ENCODE data around the gene SND1.
A peak's percentile ranks its signal among the peaks of the same experiment; 100 is the strongest.

SND1 gene

DNA sequence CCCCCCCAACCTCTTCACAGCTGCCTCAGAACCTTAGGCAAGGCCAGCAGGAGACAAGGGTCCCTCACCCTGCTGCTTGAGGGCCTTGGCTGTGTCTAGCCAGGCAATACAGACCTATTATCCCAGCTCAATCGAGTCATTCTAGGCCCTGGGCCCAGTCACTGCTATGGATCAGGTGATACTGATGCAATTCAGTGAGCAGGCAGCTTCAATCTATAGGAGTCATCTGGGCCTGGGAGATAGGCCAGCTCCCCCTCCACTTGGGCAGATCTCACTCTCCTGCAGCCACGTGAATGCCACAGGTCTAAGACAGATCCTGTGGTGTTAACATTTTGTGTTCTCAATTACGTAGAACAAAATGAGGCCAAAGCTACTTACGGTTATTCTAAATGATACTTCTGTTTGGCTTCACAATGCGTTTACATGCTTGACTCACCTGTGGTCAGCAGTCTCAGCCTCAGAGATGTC is 447.2 kb downstream of the SND1 start:
- TF ChIP-seq, protein P1, sequence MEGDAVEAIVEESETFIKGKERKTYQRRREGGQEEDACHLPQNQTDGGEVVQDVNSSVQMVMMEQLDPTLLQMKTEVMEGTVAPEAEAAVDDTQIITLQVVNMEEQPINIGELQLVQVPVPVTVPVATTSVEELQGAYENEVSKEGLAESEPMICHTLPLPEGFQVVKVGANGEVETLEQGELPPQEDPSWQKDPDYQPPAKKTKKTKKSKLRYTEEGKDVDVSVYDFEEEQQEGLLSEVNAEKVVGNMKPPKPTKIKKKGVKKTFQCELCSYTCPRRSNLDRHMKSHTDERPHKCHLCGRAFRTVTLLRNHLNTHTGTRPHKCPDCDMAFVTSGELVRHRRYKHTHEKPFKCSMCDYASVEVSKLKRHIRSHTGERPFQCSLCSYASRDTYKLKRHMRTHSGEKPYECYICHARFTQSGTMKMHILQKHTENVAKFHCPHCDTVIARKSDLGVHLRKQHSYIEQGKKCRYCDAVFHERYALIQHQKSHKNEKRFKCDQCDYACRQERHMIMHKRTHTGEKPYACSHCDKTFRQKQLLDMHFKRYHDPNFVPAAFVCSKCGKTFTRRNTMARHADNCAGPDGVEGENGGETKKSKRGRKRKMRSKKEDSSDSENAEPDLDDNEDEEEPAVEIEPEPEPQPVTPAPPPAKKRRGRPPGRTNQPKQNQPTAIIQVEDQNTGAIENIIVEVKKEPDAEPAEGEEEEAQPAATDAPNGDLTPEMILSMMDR (IDR thresholded peaks at IDR 0.05; ENCODE audit: low read depth, low read length, missing control alignments) = no peak
- no peak overlapping the region for H3K4me3 ChIP-seq (ENCODE audit: low read depth, low read length)
- in situ Hi-C loops (cut with HindIII; ENCODE audit: low sequenced_read_pairs) = no loop called here
- DNase-seq (ENCODE audit: low read depth) = peak; percentile 49

DNA sequence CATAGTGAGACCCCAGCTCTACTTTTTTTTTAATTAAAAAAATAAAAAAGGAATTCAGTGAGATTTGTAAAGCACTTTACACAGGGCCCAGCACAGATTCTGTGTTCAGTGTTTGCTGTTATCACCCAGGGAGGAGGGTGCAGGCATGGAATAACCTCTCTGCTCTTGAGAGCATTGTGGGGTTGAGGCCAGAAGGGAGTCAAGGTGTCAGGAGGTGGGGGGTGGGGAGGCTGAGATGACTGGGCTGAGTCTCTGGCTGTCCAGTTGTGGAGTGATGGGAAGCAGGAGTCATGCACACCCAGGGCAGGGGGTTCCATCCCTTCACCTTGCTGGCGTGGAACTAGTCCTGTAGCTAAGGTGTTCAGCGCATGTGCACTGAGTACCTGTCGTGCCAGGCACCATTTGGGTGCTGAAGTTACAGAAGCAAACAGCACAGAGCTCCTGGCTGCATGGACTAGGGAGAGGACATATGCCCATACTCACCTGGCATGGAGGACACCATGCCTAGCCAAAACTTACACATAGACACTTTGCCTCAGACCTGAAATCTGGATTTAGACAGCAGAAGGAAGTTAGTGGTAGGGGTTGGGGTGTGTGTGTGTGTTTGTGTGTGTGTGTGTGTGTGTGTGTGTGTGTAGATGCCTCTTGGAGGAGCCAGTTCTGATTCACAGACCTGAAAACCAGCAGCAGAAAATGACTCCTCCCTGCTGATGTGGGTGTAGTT is 448.4 kb downstream of the SND1 start:
- TF ChIP-seq, protein P1 (IDR thresholded peaks at IDR 0.05; ENCODE audit: low read depth, low read length, missing control alignments) = no peak
- in situ Hi-C loops (cut with HindIII; ENCODE audit: low sequenced_read_pairs) = no loop called here
- no peak for DNase-seq (ENCODE audit: low read depth)
- H3K4me3 ChIP-seq (ENCODE audit: low read depth, low read length) = no peak overlapping the region

DNA sequence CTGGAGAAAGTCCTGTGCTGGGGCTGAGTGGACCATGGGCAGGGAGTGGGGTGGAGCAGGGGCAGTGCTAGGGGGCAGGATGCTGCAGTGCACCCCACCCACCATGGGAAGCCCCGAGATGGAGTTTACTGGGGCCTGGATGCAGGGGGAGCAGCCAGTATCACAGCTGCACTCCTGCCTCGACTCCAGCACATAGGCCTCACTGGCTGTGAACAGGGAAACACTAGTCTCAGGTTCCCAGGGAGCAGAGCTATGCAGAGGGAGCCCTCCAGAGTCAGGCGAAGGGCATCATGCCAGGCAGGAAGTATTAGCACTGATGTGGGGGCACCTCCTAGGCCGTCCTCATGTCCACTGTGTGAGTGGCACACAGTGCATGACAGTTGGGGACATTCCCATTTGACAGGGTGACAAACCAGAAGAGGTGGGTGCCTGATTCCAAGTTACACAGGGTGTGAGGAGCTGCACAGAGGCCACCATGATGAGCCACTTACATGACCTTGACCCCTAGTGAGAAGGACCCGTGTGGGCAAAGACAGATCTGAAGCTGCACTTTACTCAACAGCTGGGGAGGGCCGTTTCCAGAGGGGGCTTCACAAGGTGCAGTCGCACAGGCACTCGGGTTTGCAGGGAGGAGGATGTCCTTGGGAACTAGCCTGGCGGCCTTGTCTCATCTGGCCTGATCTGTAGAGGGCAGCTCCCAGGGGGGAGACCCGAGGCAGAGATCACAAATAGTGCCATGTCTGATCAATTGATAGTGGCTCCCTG is 449.1 kb downstream of the SND1 start:
- no peak for DNase-seq (ENCODE audit: low read depth)
- H3K4me3 ChIP-seq (ENCODE audit: low read depth, low read length) = no peak overlapping the region
- TF ChIP-seq, protein P1 (IDR thresholded peaks at IDR 0.05; ENCODE audit: low read depth, low read length, missing control alignments) = no peak
- in situ Hi-C loops (cut with HindIII; ENCODE audit: low sequenced_read_pairs) = no loop called here

DNA sequence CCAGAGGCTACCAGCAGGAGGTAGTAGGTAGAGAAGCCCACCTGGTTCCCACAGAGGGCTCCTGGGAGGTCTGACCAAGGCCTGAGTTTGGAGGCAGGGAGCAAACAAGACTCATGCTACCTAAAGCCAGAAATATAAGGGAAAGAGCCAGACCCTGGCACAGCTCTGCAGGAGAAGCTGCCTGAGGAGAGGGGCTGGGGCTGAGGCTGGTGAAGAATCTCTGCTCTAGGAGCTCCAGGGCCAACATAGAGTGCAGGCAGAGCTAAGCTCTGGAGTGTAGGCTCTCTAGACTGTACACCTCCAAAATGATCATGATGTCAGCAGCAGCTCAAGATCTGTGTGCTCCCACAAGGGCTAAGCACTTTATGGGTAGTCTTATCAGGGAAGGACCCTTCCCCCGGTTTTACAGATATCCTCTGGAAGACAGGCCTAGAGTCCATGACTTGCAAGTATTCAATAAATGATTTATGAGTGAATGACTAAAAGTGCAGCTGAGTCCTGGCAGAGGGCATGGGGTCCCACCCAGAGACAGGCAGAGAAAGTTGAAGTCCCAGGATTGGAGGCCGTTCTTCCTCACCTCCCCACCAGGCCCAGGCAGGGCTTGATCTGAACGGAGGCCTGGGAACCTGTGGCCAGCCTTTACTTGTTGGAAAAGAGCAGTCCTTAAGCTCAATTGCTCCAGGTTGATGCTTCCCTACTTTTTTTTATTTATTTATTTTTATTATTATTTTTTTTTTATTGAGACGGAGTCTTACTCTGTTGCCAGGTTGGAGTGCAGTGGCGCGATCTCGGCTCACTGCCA is 450.7 kb downstream of the SND1 start:
- TF ChIP-seq, protein P1 (IDR thresholded peaks at IDR 0.05; ENCODE audit: low read depth, low read length, missing control alignments) = no peak
- in situ Hi-C loops (cut with HindIII; ENCODE audit: low sequenced_read_pairs) = no loop called here
- no peak overlapping the region for H3K4me3 ChIP-seq (ENCODE audit: low read depth, low read length)
- DNase-seq (ENCODE audit: low read depth) = no peak

DNA sequence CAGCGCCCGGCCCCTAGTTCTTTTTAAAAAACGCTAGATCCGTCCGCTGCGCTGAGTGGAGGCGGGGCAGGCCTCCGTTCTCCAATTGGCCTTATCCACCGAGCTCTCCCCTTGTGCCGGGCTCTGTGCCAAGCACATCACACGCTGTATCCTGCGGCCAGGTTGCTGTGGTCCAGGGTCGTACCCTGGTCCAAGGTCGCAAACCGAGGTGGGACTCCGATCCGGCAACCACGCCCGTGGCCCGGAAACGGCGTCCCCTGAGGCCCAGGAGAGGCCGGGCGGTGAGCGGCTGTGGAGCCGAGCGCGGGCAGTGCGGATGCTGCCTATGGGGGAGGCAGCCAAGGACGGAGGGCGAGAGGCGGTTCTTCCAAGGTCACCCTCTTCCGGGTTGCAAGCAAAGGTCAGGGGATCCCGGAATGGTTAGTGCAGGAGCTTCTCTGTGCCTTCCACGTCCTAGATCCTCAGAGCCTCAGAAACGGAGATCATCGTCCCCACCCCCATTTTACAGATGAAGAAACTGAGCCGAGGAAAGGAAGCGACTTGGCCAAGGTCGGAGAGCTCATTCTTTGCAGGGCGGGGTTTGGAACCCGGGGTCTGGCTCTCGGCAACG is 451.6 kb downstream of the SND1 start:
- peak overlapping the region; percentile 30 for H3K4me3 ChIP-seq (ENCODE audit: low read depth, low read length)
- TF ChIP-seq, protein P1 (IDR thresholded peaks at IDR 0.05; ENCODE audit: low read depth, low read length, missing control alignments) = no peak
- no peak for DNase-seq (ENCODE audit: low read depth)
- in situ Hi-C loops (cut with HindIII; ENCODE audit: low sequenced_read_pairs) = no loop called here

Measured in astrocyte of the cerebellum (primary cell).